HG03139 (cell line): ENCODE results near the gene CD27.
"Not testable (repeated sequence)": the region's sequence is repeated elsewhere in the genome, so short reads cannot be mapped to it uniquely, and the experiment has no call there.

Experiments
- ATAC-seq: cut with Tn5 transposase; IDR thresholded peaks from one replicate; pipeline ENCODE4 v1.9.1; 2021; ENCODE audit not compliant: unreplicated experiment

The CD27 gene

GRCh38 chr12:6461401-6462233 lies 16.9 kb downstream of the CD27 start:
- peak; percentile 80 for ATAC-seq

DNA sequence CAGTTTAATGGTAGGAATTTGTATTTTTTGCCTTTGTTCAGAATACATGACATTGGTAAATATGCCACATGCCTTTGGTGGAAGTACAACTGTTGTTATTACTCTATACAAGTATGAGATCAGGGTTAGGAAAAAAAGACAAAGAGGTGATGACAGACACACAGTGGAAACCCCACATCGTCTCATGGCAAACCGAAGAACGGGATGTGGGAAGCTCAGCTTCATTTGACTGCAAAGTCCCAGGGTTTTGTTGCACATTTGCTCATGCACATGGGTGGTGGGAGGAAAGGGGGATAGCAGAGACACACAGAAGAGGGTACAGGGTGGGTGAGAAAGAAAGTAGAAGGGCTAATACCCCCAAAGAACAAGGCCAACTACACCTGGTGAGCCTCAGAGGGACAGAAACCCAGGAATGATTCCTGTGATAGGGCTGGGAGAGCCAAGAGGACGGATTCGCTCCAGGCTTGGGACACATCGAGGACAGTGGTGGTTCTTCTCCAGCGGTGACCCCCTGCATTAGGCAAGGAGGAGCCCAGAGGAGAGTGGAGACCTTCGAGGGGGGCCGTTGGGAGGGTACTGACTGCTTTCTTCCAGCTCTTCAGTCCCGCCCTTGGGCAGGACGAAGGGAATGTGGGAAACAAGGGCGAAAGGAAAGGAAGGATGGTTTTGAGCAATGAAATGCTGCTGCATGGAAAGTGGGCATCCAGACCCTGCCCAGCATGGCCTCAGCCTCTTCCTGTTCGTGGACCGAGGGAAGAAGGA lies 17.7 kb downstream of the CD27 start:
- peak; percentile 11 for ATAC-seq

DNA sequence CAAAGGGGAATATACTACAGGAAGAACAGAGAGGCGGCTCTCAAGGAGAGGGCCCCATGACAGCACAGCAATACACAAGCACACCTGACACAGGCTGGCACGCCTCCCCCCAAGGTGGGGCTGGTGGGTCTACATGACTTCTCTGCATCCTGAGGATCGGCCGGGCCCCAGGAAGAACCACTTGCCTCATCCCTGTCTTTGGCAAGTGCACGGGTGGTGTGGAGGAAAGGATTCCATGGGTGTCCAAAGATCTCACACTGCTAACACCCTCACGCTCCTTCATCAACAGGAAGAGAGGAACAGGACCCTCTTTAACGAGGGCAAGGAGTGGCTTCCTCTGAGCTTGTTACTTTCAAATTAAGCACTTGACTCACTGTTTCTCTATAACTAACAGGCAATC lies 18.5 kb downstream of the CD27 start:
- no peak for ATAC-seq

DNA sequence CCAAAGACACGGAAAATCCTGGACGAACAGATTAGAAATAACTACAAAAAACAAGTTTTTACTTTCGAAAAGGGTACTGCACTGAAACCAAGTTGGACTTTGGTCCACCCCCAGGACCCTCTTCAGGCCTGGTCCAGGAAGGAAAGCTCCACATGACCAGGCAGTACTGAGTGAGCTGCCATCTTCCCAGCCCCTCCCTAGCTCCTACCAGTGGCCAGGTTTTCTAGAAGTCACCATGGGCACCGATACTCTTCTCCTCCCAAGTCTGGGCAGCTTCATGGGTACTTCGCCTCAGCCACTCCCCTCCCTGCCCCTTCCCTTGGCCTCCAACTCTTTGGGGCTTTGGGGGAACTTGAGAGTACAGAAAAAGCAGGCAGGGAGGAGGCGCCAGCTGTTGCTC lies 19.1 kb downstream of the CD27 start:
- no peak for ATAC-seq

DNA sequence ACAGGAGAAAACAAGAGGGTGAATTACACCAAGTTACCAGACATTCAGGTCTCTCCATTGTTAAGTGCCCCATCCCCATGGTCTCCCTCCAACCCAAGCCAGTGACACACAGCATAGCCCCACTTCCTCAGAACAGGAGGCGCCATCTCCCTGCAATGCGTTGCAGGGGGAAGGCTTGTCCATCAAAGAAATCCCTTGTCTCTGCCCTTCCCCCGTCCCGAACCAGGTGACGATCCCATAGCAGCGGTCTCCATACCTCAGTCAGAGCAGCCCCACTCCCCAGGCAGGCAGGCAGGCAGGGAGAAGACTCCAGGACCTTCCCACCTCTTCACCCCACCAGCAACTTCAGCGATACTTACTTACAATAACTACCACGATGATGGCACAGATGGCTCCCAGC lies 19.8 kb downstream of the CD27 start:
- no peak for ATAC-seq

- ATAC-seq = no peak
Measured at GRCh38 chr12:6465467-6466183, 20.9 kb downstream of the CD27 start.

- no peak for ATAC-seq
Measured at GRCh38 chr12:6466184-6466573, 21.4 kb downstream of the CD27 start.

DNA sequence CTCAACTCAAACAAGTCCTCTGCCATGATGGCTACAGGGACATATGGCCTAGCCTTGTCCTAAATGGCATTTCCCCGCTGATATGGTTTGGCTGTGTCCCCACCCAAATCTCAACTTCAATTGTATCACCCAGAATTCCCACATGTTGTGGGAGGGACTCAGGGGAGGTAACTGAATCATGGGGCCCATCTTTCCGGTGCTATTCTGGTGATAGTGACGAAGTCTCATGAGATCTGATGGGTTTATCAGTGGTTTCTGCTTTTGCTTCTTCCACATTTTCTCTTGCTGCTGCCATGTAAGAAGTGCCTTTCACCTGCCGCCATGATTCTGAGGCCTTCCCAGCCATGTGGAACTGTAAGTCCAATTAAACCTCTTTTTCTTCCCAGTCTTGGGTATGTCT lies 22.0 kb downstream of the CD27 start:
- not testable (repeated sequence) for ATAC-seq

DNA sequence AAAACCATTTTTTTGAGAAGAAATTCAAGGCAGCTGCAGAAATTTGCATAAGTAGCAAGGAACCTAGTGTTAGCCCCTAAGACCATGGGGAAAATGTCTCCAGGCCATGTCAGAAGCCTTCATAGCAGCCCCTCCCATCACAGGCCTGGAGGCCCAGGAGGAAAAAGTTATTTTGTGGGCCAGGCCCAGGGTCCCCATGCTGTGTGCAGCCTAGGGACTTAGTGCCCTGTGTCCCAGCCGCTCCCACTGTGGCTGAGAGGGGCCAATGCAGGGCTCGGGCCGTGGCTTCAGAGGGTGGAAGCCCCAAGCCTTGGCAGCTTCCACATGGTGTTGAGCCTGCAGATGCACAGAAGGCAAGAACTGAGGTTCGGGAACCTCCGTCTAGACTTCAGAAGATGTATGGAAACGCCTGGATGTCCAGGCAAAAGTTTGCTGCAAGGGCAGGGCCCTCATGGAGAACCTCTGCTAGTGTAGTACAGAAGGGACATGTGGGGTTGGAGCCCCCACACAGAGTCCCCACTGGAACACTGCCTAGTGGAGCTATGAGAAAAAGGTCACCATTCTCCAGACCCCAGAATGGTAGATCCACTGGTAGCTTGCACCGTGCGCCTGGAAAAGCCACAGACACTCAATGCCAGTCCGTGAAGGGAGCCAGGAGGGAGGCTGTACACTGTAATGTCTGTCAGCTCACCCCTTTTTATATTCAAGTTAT lies 23.0 kb downstream of the CD27 start:
- ATAC-seq = not testable (repeated sequence)

DNA sequence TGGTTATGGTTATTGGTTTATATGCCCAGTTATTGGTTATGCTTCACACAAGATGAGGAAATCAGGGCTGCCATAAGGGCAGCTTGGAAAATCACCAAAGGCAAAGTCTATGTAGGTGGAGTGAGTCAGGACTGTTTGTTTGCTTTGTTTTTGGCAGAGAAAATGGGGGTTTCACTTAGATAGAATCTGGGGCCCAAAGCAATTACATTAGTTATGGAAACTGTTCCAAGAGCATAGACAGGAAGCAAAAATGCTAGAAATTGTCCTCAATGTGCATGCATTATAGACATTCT lies 23.5 kb downstream of the CD27 start:
- no peak for ATAC-seq

DNA sequence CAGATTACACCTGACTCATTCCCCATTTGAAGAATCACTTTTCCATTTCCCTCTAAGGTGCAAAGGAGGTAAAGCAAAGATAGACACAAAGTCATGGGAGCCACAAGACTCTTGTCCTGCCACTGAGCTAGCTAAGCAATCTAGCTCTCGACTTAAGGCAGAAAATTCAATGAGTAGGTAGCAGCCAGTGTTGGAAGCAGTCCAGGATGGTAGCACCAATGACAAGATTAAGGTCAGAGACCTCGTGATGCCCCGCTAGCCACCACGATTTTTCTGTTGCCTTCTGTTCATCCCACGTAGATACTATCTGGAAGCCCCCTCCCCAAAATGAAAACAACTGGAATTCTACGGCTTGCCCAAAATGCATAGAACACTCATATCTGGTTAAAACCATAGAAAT lies 24.3 kb downstream of the CD27 start:
- no peak for ATAC-seq

- ATAC-seq = no peak
Measured at GRCh38 chr12:6469609-6470374, 25.0 kb downstream of the CD27 start.

GRCh38 chr12:6470375-6471163 lies 25.8 kb downstream of the CD27 start, which contains the start of gene VAMP1:
TSS of gene VAMP1 (minus strand) at chr12:6470677. CDS start at chr12:6470531, 146 bp downstream.
- peak; percentile 75 for ATAC-seq

GRCh38 chr12:6471989-6472360 lies 27.2 kb downstream of the CD27 start:
- no peak for ATAC-seq

DNA sequence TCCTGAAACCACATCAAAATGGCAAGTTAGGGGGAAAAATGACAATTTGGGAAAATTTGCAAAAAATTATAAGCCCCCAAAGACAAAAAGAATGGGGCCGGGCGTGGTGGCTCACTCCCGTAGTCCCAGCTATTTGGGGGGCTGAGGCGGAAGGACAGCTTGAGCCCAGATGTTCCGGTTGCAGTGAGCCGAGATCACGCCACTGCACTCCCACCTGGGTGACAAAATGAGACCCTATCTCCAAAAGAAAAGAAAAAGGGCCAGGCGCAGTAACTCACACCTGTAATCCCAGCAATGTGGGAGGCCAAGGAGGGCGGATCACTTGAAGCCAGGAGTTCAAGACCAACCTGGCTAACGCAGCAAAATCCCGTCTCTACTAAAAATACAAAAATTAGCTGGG lies 27.7 kb downstream of the CD27 start:
- no peak for ATAC-seq

GRCh38 chr12:6475233-6475975 lies 30.6 kb downstream of the CD27 start:
- ATAC-seq = not testable (repeated sequence)

- ATAC-seq = no peak
Measured at GRCh38 chr12:6476489-6476888, 31.7 kb downstream of the CD27 start.

DNA sequence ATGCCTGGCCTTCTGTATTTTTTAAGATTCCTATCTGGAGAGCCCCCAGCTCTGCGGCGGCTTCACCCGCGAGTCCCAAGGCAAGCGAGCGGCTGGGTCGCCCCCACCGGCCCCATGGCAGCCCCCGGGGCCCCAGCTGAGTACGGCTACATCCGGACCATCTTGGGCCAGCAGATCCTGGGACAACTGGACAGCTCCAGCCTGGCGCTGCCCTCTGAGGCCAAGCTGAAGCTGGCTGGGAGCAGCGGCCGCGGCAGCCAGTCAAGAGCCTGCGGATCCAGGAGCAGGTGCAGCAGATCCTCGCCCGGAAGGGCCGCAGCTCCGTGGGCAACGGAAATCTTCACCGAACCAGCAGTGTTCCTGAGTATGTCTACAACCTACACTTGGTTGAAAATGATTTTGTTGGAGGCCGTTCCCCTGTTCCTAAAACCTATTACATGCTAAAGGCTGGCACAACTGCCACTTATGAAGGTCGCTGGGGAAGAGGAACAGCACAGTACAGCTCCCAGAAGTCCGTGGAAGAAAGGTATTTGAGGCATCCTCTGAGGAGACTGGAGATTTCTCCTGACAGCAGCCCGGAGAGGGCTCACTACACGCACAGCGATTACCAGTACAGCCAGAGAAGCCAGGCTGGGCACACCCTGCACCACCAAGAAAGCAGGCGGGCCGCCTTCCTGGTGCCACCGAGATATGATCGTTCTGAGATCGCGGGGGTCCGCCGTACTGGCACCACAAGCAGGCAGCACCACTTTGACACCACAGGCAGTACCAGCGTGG lies 33.0 kb downstream of the CD27 start:
- not testable (repeated sequence) for ATAC-seq
